ENCODE data around the gene RFC3.

RFC3 gene

DNA sequence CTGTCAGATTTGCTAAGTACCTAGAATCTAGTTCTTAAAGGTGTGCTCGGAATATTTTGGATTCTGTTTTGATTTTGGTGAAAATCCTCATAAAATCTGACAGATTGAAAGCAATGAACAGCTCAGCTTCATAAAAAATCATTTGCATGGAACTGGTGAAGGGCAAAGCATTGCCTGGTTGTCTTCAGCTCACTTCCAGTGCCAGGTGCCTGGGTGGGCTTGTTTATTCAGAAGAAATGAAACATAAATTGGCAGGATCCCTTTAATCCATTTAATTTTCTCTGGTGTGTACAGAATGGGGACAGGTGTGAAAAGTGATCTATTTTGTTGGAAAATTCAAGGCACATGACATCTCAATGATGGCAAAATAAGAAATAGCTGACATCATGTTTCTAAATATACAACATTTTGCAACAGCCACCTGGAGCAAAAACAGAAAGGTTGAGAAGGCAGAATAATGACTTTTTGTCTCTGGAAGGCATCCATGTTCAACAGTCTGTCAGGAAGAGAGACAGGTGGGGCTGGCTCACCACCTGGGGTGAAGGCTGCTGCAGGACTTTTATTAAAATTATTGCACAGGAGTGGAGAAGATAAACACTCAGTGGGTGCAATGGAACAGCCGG, 52.2 kb downstream of the RFC3 start:
- no peaks in the 10 kb centered on the region for H3K4me1 Mint-ChIP-seq (ENCODE audit: low read depth)

DNA sequence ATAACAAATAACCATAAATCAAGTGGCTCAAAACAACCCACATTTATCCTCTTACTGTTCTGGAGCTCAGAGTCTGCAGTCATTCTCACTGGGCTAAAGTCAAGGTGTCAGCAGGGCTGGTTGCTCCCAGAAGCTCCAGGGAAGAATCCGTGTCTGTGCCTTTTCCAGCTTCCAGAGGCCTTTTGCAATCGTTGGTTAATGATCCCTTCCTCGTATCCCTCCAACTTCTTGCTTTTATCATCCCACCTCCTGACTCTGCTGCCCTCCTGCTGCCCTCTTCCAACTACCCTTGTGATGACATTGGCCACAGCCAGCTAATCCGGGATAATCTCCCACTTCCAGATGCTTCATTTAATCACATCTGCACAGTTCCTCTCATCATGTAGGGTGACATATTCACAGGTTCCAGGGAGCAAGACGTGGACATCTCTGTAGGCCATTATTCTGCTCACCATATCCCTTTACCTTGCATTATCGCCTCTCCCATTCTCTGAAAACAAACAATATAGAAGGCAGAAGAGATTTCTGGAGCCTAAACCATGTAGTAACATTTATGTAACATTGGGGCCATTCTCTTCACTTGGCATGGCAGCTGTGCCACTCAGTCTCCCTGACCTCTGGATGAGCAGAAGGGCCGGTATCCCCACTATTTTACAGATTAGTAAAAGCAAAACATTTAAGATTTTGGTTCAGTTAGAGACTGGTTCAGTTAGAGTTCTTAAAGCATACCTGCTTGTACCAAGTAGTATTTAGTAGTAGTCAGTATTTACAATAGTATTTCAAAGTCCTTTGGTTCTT, 53.5 kb downstream of the RFC3 start:
- no peaks in the 10 kb centered on the region for H3K9me3 Mint-ChIP-seq (ENCODE audit: low read depth)
- H3K4me3 Mint-ChIP-seq = no peak overlapping the region

More for the DNA sequence above, 52.2 kb downstream of the RFC3 start:
- H3K36me3 Mint-ChIP-seq = peaks cover 8% of the 10 kb centered on the region
- no peaks in the 10 kb centered on the region for H3K27me3 Mint-ChIP-seq
- no peaks in the 10 kb centered on the region for H3K9me3 Mint-ChIP-seq (ENCODE audit: low read depth)
- H3K27ac Mint-ChIP-seq = no peak overlapping the region
- H3K4me3 Mint-ChIP-seq = no peak overlapping the region

DNA sequence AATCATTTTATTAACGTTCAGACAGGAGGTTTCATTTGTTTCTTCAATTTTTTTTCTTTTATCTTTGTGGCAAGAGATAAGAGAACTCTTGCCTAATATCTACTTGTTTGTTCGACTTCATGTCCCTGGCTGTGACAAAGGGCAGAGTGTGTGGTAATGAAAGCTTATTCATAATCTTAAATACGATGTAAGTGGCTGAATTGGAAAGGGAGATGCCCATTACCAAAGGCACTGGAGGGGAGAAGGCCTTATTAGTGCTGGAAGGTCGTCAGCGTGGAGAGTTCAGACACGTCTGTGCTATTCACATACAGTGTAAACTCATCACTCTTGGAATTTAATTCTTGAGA, 54.0 kb downstream of the RFC3 start:
- Mint-ChIP-seq H3K27ac (no peak overlapping the region), H3K9me3 (ENCODE audit: low read depth) (no peaks in the 10 kb centered on the region), H3K36me3 (peaks cover 8% of the 10 kb centered on the region), H3K4me3 (no peak overlapping the region), H3K27me3 (no peaks in the 10 kb centered on the region), H3K4me1 (ENCODE audit: low read depth) (no peaks in the 10 kb centered on the region)

More for the DNA sequence above, 53.5 kb downstream of the RFC3 start:
- Mint-ChIP-seq H3K27me3 (no peaks in the 10 kb centered on the region), H3K27ac (no peak overlapping the region), H3K4me1 (ENCODE audit: low read depth) (no peaks in the 10 kb centered on the region), H3K36me3 (peaks cover 8% of the 10 kb centered on the region)

DNA sequence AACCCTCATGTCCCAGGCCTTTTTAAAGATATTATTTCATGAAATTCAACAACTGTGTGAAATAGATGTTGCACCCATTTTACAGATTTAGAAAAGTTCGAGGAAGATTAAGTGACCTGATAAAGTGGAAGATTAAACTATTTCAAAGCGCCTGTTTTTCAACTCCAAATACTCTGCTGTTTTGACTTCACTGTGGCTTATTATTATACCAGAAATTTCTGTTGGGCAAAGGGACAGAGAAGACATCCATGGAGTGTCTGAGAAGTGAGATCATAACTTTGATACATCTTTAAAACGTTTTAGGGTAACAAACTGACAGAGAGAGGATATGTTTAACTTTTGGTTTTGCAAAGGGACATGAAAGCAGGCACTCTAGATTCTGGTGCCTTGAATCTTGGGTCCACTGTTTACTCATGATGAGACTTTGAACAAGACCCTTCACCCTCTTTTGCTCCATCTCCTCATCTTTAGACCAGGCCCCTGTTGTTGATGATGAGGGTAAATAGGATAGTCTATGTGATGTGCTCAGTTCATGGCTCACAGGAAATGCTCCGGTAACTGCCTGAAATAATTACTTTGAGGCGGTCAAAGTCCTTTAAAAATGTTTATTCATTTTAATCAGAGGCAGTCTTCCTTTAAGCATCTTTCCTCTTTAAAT, 55.4 kb downstream of the RFC3 start:
- H3K4me3 Mint-ChIP-seq = no peak overlapping the region
- H3K36me3 Mint-ChIP-seq = peaks cover 4% of the 10 kb centered on the region
- no peaks in the 10 kb centered on the region for H3K4me1 Mint-ChIP-seq (ENCODE audit: low read depth)
- no peaks in the 10 kb centered on the region for H3K9me3 Mint-ChIP-seq (ENCODE audit: low read depth)
- H3K27ac Mint-ChIP-seq = no peak overlapping the region
- no peaks in the 10 kb centered on the region for H3K27me3 Mint-ChIP-seq

DNA sequence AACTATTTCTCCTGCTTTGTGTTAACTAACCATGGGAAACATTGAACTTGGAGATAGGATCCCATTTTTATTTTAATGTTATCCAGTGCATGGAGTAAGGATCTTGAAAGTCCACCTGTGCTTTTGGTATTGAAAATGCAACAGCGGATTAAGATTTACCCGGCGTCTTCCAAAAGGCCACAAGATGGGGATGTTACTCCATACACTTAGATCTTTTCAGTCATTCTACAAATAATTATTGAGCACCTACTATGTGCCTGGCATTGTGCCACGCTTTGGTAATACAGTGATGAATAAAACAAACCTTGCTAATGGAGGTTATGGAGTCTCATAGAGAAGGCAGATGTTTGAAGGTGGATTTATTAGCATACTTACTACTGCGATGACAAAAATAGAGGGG, 56.9 kb downstream of the RFC3 start:
- peaks cover 7% of the 10 kb centered on the region for H3K36me3 Mint-ChIP-seq
- H3K4me1 Mint-ChIP-seq (ENCODE audit: low read depth) = no peaks in the 10 kb centered on the region
- no peak overlapping the region for H3K4me3 Mint-ChIP-seq
- H3K9me3 Mint-ChIP-seq (ENCODE audit: low read depth) = no peaks in the 10 kb centered on the region
- H3K27me3 Mint-ChIP-seq = no peaks in the 10 kb centered on the region
- no peak overlapping the region for H3K27ac Mint-ChIP-seq

DNA sequence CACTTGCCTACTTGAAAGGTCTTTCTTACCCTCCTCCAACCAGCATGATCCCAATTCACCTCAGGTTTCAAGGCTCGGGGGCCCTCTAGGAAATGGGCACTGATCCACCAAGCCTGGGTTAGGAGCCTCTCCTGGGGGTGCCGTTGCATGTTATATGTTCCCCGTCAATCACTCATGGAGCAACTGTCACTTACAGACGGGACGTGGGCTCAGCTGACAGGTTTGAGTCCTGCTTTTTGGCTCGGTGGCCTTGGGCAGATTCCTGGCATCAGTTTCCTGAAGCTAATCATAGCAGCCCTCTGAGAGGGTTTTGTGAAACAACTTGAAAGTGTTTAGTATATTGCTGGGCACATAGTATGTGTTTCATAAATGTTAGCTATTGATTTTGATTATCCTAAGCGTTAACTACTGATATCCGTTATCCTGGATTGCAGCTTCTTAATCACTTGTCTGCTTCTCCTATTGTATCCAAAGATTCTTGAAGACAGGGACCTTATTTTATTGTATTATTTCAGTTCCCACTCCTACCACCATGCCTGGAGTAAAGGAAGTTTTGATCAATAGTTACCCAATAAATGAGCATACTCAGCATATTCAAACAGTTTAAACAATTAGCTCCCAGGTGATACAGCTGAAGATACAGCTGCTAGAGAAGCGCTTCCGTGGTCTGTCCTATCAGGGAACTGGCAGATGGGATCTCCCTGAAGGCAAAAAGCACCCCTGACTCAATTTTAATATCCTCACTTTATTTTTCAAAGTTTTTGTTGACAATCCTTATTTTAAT, 57.9 kb downstream of the RFC3 start:
- no peak overlapping the region for H3K4me3 Mint-ChIP-seq
- no peaks in the 10 kb centered on the region for H3K4me1 Mint-ChIP-seq (ENCODE audit: low read depth)
- no peak overlapping the region for H3K27ac Mint-ChIP-seq
- H3K36me3 Mint-ChIP-seq = peaks cover 7% of the 10 kb centered on the region
- H3K9me3 Mint-ChIP-seq (ENCODE audit: low read depth) = no peaks in the 10 kb centered on the region
- no peaks in the 10 kb centered on the region for H3K27me3 Mint-ChIP-seq

DNA sequence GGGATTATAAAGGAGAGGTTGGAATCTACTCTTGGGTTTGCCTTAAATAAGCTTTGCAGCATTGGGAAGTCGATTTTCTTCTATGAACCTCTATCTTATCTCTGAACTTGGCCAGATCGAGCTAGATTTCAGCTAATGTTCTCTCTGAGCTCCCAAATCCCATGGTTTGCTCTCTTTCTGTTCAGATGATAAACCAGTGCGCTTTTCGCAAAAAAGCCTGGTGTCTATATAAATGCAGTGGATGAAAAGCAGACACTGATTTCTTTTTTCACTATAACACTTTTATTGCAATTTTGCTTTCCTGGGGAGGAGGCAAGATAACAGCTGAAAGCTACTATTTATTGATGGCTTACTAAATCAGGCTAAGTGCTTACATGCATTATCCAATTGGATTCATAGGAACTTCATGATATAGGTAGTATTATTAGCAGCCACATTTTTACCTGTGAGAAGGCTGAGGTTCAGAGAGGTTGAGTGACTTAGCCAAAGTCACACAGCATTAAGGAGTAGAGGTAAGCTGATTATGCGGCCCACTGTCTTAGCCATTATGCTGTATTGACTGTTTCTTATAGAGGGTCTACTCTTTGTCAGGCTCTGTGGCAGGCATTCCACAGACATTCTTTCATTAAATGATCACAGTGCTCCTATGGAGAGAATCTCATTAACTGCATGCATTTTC, 58.9 kb downstream of the RFC3 start:
- H3K9me3 Mint-ChIP-seq (ENCODE audit: low read depth) = peaks cover 5% of the 10 kb centered on the region
- no peak overlapping the region for H3K4me3 Mint-ChIP-seq
- H3K27ac Mint-ChIP-seq = no peak overlapping the region
- no peaks in the 10 kb centered on the region for H3K27me3 Mint-ChIP-seq
- H3K4me1 Mint-ChIP-seq (ENCODE audit: low read depth) = no peaks in the 10 kb centered on the region
- H3K36me3 Mint-ChIP-seq = peaks cover 11% of the 10 kb centered on the region

DNA sequence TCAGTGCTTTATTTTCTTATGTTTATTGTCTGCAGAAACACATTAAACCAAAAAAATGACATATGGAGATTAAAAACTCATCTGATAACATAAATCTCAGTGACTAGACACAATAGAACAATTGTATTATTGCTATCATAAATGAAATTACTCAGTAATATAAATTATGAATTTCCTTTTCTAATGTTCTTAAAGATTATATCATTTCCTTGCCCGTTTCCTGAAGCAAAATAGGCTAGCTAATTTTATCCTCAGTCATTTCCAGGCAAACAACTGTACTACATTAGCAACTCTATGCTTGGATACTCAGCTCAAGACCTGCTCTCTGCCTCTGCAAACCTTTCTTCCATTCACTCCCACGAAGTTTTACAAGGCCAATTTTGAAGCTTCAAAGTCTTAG, 61.2 kb downstream of the RFC3 start:
- H3K4me3 Mint-ChIP-seq = no peak overlapping the region
- H3K36me3 Mint-ChIP-seq = peaks cover 14% of the 10 kb centered on the region
- no peak overlapping the region for H3K27ac Mint-ChIP-seq
- peaks cover 5% of the 10 kb centered on the region for H3K9me3 Mint-ChIP-seq (ENCODE audit: low read depth)
- H3K27me3 Mint-ChIP-seq = no peaks in the 10 kb centered on the region
- no peaks in the 10 kb centered on the region for H3K4me1 Mint-ChIP-seq (ENCODE audit: low read depth)

DNA sequence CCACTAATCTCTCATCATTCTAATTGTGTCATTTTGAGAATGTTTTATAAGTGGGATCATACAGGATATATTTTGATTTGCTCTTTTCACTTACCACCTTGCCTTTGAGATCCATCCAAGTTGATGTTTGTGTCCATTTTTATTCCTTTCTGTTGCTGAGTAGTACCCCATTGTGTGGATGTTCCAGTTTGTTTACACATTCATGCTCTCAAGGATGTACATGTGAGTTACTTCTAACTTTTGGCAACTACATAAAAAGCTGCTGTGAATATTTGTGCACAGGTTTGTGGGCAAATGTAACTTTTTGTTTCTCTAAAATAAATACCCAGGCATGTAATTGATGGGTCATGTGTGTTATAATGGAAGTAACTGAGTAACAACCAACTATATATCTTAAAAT, 64.9 kb downstream of the RFC3 start:
- no peak overlapping the region for H3K27ac Mint-ChIP-seq
- H3K27me3 Mint-ChIP-seq = no peaks in the 10 kb centered on the region
- H3K4me3 Mint-ChIP-seq = no peak overlapping the region
- peaks cover 5% of the 10 kb centered on the region for H3K9me3 Mint-ChIP-seq (ENCODE audit: low read depth)
- peaks cover 18% of the 10 kb centered on the region for H3K36me3 Mint-ChIP-seq
- H3K4me1 Mint-ChIP-seq (ENCODE audit: low read depth) = no peaks in the 10 kb centered on the region

DNA sequence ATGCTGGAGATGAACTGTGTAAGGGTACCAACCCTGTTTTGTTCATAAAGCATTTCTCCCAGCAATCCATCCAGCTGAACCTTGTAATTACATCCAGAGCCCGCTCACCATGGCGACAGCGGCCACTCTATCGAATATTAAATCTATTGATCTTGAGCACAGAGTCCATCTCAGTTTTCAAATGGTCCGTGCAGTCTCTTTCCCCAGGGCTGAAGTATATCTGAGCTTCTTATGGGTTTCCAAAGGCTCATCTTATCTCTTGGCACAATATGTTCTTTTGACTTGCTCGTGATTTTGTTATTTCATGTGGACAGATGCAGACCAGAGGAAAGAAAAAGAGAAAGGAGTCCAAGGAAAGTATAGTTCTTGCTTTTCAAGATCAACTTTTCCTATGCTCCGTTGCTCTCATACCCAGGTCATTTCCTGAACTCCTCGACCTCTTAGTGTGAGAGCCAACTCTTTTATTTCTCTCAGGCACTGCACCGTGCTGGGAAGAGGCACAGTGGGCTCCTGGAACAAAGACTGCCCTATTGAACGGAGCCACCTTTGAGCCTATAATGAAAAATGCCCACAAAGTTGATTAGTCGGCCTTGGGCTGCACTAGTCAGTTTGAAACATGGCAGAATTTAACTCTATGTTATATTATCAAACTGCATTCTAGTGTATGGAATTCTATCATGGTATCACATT, 66.7 kb downstream of the RFC3 start:
- H3K9me3 Mint-ChIP-seq (ENCODE audit: low read depth) = peaks cover 5% of the 10 kb centered on the region

More for the DNA sequence above, 66.7 kb downstream of the RFC3 start:
- H3K4me1 Mint-ChIP-seq (ENCODE audit: low read depth) = no peaks in the 10 kb centered on the region
- peaks cover 17% of the 10 kb centered on the region for H3K36me3 Mint-ChIP-seq
- no peak overlapping the region for H3K27ac Mint-ChIP-seq
- H3K27me3 Mint-ChIP-seq = no peaks in the 10 kb centered on the region
- no peak overlapping the region for H3K4me3 Mint-ChIP-seq

All from activated naive CD8-positive, alpha-beta T cell (primary cell).